ENCODE results near the gene ZNF716. TPM values are rescaled to one million over a fixed set of nuclear protein-coding genes. Genes with fewer than 3 reads are reported as not detected.
"Not testable (repeated sequence)": the region's sequence is repeated elsewhere in the genome, so short reads cannot be mapped to it uniquely, and the experiment has no call there.

The ZNF716 gene
- polyA plus RNA-seq (ENCODE audit: insufficient read length in 3 of 3): under 1 TPM; 0.03 to 0.08 (median 0.06) TPM
- long read RNA-seq, donor 1: 0 reads
- long read RNA-seq, donor 2: 0 reads
- long read RNA-seq, donor 3: 0 reads
- long read RNA-seq, donor 4: 0 reads
- long read RNA-seq, donor 5: 0 reads
- long read RNA-seq, donor 6: 0 reads
- long read RNA-seq, donor 7: 0 reads
- long read RNA-seq, donor 8: 0 reads
- long read RNA-seq, donor 9: 0 reads
- long read RNA-seq, donor 10: 0 reads
- long read RNA-seq, donor 11: 0 reads
- long read RNA-seq, donor 12: 0 reads
- long read RNA-seq, donor 13: 0 reads
- long read RNA-seq, donor 14: 0 reads
- long read RNA-seq, donor 15: 0 reads
- long read RNA-seq, donor 16: 0 reads

DNA sequence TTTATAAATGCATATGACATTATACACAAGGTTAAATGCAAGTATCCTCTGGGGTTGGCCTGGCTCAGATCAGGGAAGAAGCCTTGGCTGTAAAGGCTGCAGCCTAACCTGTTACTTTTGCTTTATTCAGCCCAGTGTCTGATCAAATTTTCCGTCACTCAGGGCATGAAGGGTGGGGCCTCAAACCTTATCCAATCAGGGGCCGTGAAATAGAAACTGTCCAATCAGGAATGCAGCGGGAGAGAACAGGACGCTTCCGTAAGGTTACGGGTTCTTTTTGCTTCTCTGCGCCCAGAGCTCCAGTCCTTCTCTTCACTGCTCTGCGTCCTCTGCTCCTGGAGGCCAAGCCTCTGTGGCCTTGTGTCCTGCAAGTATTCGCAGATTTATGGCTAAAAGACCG is at the start of gene ZNF716:
TSS of gene ZNF716 (plus strand) at position 274 of the 400 bp plus-strand sequence. CDS start at position 386, 112 bp downstream.
- DNase-seq: no peak

DNA sequence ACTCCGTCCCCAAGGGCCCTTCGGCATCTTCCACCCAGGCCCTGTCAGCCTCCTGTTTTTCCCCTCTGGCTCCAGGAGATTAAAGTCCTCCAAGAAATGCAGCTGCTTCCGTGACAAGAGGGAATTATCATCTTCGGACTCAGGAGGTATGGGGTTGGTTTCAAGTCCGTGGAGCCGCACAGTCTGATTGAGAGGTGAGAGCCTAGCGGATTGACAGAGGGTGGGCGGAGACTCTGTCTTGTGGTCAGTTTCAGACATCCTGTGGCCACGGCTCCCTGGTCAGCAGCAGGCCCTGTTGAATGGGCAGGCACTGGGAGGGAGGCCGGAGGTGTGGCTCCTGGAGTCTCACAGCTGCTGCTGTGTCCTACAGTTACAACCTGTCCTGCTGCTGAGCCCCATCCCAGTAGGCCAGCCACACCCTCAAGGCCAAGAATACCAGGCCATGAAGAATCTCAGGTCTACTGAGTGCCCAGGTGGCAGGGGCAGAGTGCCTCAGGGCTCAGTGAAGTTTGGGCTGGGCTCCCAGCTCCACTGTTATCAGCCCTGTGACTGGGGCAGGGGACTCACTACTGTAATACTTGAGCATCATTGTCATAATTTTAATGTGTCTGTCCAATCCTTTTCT is 49.3 kb upstream of the ZNF716 start:
- no peak for DNase-seq

DNA sequence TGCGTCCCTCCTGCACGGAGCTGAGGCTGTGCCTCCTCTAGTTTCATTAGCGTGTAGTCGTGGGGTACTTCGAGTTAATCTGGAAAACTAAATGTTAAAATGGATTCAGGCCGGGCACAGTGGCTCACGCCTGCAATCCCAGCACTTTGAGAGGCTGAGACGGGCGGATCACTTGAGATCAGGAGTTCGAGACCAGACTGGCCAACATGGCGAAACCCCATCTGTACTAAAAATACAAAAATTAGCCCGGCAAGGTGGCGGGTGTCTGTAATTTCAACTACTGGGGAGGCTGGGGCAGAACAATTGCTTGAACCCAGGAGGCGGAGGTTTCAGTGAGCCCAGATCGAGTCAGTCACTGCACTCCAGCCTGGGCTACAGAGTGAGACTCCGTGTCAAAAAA is 46.9 kb upstream of the ZNF716 start:
- DNase-seq: not testable (repeated sequence)

DNA sequence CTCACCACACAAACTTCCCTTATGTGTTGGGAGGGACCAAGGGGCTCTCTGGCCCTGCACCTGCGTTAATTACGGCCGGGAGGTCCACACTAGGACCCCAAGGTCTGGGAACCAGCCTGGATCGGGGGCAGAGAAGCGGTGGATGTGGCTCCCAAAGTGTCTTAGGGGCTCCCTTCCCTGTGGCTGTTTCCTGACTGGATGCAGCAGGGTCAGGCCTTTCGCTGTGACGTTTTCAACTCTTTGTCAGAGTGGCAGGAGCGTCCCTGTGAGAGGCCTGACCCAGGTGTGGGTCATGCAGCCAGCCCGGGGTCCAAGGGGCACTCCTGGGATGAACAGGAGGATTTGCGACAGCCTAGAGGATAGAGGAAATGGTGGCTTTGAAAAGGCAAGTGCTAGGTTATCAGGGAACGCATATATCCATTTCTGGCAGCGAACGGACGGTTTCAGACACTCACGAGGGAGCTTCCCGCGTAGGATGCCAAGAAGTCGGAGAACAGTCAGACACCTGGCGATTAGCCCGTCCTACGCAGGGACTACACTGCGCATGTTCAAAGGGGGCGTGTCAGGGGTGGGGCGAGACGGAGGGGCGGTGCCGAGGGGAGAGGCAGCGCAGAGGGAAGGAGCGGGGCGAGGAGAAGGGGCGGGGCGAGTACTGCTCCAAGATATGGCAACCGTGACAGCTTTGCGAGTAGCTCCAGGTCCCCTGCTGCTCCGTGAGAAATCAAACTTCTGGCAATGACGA is 46.2 kb upstream of the ZNF716 start:
- no peak for DNase-seq

DNA sequence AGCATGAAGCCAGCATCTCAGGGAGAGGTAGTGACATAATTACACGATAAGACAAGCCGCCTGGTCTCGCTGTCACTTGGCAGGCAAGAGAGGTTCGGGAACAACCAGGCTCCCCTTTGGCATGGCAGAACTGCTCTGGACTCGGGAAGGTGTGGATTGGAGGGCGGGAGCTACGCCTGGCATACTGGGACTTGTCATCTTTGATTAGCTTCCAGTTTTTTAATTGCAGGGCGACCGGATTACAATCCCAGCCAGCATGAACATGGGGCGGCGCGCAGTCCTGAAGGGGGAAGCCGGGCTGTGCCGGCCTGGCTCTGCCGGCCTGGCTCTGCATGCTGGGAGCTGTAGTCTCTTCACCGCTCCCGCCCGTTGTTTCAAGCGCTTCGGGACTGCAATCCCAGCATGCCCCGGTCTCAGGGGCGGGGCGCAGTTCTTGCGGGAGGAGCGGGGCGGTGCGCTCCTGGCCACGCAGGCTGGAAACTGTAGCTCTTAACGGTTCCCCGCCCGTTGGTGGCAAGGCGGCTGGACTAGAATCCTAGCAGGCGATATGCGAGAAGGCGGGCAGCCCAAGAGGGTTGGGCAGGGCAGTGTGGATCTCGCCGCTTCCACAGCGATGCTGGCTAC is 45.5 kb upstream of the ZNF716 start:
- DNase-seq: no peak

DNA sequence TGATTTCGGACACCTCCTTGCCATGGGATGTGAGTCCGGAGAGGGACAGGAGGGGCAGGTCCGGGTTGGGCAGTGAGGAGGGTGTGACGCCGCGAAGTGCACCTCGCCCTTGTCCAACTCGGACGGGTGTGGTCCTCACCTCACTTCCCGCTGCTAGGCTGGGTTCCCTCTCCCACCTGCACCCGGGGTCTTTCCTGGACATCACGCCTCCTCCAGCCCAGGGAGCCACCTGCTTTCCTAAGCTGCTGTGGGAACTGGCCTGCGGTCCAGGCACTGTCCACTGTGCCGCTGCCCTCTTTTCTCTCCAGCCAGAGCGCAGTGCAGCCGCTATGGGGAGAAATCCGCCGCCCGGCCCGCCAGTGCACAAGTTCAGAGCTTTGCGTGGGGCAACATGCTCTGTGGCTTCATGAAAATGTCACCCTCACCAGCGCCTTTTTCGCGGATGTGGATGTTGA is 45.0 kb upstream of the ZNF716 start:
- no peak for DNase-seq

DNA sequence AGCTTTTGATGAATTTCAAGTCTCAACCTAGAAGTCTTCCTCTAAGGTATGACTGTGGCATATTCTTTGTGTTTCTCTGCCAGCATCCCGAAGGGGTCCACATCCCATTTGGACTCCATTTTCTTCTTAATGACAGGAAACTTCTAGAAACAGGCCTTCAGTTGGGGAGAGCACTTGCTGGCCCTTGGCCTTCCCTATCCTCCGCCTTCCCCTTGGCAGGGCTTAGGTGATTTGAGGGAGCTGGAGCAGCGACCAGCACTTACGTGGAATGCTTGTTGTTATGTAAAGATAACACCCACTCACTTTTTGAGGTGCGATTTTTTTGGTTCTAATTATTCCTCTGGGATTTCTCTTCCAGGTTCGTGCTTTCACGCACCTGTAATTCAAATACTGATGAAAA is 42.9 kb upstream of the ZNF716 start:
- DNase-seq: no peak

DNA sequence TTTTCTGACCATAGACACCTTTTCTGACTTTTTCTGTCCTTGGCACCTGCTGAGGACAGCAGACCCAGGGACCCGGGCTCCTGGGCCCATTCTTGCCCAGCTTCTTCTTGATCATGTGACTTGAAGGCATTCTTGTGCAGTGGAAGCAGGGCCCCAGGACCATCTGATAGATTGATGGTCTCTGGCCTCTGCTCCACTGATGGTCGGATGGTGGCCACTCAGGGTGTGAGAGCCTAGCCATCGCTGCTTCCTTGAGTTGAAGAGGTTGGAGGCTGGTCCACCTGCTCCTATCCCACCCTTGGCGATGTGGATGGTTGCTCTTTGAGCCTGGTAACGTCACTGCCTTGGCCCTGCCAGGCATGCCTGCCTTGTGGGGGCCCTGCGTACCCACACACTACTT is 37.8 kb upstream of the ZNF716 start:
- DNase-seq: no peak

DNA sequence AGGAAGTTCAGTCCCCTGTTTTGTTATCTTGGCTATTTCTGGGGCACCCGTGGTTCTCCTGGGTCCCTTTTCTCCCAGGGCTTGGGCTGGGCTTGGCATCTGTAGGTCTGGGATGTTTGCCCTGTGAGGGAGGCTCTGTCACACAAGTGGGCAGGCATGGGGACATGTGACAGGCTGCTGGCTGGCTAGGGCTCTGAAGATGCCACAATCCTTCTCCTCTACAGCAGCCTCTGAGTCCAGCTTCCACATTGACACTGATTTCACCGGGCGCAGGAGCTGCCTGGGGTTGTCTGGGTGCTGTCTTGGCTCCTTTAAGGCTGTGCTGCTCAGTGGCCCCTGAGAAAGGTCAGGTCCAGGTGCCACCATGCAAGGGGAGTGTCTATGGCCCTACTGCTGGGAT is 37.4 kb upstream of the ZNF716 start:
- DNase-seq: no peak

DNA sequence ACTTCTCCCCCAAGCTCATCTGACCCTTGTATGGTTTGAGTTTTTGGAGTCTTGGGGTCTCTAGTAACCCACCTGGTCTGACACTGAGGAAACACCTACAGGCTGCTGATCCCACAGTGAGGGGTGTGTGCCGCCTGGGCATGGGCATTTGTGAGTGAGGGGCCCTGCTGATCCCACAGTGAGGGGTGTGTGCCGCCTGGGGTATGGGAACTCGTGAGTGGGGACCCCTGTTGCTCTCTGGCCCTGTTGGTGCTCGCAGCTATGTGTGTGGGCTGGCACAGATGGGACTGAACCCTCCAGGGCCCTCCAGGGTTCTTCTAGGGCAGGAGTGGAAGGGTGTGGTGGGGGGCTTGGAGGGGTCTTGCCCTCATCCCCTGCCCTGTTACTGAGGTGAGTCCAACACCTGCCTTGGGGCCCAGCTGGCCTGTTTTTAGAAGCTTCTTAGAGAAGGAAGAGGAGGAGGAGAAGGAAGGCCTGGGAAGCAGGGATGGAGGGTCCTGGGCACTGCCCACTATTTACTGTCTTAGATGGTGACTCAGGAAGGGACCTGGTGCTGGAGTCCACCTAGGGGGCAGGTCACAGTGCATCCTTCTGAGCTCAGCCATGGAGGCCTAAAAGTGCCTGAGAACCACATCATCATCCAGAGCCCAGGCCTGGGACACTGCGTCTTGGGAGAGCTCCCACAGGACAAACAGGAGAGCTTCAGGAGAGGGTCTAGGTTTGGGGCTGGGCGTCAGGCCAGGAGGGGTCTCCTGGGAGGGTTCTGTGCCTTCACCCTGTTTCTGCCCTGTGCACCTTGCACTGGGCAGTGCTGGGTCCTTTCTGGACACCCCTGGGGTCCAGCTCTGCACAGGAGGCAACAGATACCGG is 36.2 kb upstream of the ZNF716 start:
- DNase-seq: no peak

DNA sequence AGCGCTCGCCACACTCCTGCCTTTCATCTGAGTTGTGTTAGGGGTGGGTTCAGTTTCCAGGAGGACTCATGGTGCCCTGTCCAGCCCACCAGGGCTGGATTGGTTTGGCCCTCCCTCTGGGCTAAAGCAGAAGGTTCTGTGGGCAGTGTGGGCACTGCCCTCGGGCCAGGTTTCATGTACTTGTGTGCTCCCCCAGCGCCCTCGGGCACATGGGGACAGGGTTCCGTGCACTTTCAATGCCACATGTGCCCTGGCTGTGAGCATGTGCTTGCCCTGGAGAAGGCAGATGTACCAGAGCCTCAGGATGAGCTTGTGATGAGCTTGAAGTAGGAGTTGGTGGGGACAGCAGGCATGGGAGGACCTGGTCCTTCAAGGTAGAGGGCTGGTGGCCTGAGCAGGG is 35.6 kb upstream of the ZNF716 start:
- DNase-seq: no peak

DNA sequence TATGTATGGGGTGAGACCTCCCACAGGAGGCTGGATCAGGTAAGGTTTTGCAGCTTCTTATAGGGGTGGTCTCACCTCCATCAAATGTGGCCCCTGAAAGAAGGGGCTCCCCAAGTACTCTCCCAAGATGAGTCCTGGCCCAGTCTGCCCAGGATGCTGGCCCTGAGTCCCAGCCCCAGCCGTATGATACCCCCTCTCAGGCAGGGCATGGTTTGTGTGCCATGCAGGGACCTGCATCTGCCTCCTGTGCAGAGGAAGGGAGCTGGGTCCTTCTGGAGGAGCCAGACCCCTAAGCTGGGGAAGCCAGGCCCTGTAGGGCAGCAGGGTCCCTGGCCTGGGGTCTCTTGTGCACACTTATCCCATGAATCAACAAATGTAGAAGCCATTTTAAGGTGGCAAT is 35.1 kb upstream of the ZNF716 start:
- no peak for DNase-seq

DNA sequence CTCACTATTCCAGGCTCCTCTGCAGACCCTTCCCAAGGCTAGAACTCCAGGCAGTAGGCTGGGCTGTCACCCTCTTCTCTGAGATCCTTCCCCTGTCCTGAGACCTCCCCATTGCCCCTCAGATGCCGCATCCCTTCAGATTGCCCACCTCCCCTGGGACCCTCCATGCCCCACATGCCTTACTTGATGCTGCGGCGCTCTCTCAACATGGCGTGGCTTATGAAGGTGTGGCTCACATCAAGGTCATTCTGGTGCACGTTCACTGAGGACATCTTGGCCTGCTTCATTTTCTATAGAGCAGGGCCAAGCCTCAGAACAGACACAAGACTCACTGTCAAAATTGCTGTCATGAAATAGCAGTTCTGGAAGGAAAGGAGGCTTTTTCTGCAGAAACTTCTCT is 34.7 kb upstream of the ZNF716 start:
- no peak for DNase-seq

DNA sequence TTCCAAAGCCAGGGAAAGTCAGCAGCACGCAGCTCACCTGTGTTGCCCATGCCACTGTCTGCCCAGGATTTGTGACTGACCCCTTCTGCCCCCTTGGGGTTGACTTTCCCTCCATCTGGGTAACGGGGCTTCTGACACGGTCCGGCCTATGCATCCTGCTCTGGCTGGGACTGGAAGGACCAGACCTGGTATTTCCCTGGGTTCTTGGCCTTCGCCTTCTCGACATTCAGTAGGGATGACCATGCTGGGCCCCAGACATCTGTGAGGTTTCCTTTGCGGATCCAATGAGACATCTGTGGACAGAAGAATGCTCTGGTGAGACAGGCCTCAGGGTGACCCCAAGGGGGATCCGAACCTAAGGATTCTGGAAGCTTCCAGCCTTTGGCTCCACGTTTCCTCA is 34.2 kb upstream of the ZNF716 start:
- DNase-seq: no peak

DNA sequence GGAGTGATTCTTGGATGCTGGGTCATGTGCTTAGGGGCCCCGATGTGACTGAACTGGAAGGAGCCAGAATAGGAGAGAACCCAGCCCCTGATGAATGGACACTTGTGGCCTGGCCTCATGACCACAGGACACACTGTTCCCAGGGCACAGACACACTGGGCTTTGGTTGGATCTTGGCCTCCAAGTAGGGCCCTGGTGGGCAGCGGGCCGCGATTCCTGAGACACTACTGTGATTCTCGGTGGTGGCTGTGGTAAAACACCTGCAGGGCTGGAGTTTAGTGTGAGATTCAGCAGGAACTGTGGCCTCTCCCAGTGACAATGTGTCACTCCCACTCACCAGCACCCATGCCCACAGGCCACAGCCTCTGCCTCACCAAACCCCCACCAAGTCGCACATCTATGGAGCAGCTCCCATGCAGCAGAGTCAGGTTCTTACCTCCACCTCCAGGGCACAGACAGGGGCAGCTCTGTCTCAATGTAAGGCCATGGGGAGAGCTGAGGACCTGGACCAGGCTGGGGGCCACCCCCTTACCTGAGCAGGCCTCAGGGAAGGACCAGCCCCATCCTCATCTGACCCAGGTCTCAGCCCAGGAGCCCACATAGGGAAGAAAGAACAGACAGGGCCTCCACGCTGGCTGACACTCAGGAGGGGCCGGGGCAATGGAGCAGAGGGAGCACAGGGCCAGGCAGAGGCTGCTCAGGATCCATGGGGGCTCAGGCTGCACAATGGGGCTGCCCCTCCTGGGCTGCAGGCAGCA is 33.2 kb upstream of the ZNF716 start:
- DNase-seq: no peak

DNA sequence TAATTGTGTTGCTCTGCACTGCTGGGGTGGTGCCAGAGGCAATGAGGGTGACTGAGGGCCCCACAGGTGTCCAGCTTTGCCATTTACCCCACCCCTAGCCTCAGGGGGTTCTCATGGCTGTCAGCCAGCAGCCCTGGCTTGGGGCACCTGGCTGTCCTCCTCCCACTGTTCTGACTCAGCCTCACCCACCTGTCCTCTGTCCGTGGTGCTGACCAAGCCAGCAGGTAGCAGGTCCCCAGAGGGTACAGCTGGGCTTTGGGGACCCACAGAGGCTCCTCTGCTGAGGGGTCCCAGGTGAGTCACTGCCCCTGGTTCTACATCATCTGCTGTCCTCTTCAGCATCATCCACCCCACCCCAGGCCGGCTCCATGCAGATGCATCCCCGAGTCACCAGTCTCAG is 32.2 kb upstream of the ZNF716 start:
- no peak for DNase-seq

DNA sequence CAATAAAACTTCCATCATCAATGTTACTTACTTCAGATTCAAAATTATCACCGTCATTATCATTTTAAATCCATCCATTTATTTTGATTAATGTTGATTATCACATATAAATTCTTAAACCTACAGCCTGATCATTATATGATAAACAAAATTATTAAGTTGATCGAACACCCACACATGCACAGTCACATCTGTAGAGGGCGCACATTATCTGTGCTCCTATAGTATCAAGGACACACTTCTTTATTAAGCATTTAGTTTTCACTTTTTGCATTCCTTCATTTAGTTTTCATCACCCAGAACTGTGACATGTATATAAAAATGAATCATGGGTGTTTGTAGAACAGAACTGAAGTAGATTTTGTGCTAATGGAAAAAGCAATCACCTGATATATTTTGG is 26.2 kb upstream of the ZNF716 start:
- DNase-seq: no peak

DNA sequence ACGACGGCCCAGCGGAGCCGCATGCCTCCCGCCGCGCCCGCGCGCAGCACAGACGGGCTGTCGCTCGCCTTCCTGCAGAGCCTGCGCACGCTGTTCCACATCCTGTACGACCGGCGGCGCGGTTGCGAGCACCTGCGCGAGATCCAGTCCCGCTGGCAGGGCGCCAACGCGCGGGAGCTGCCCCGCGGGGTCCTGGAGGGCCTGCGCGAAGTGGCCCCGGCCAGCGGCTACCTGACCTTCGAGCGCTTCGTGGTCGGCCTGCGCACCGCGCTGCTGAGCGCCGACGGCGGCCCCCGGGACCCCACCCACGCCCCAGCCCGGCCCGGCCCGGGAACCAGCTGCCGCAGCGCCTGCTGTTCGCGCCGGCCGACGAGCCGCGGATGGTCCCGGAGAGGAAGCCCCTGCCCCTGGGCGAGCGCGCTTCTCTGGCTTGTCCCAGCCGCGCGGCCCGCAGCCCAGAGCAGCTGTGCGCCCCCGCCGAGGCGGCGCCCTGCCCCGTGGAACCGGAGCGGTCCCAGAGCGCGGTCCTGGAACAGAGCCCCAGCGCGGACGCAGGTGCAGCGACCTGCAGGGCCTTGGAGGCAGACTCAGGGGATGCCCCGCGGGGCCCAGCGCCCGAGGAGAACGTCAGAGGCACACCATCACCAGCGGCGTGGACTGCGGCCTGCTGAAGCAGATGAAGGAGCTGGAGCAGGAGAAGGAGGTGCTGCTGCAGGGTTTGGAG is 25.3 kb upstream of the ZNF716 start:
- no peak for DNase-seq

DNA sequence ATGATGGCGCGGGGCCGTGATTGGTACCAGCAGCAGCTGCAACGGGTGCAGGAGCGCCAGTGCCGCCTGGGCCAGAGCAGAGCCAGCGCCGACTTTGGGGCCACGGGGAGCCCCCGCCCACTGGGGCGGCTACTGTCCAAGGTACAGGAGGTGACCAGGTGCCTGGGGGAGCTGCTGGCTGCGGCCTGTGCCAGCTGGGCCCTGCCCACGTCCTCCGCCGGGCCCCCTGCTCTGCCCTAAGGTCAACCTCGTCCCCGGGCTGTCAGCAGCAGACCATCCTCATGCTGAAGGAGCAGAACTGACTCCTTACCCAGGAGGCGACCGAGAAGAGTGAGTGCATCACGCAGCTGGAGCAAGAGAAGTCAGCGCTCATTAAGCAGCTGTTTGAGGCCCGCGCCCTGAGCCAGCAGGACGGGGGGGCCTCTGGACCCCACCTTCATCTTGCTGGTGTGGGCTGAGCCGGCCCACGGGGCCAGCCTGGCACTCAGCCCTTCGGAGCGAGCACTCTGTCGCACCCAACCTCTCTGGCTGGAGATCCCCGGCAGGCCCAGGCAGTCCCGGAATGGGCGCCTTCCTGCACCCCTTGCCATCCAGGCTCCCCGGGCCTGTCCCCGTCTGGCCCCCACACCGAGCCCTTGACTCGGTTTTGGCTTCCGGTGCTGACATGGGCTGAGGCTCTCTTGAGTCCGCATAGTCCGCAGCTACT is 24.6 kb upstream of the ZNF716 start:
- DNase-seq: no peak
